Chondrocyte (in vitro differentiated cells): ENCODE measurements around the gene IKZF4. TPM values are rescaled to one million over a fixed set of nuclear protein-coding genes. Genes with fewer than 3 reads are reported as not detected.
A peak's percentile ranks its signal among the peaks of the same experiment; 100 is the strongest.
"Not testable (repeated sequence)": the region's sequence is repeated elsewhere in the genome, so short reads cannot be mapped to it uniquely, and the experiment has no call there.

Experiments
- DNase-seq: peaks from one replicate; pipeline ENCODE4 v3.0.0; 2021; ENCODE audit warnings: mixed read lengths, low spot score
- H3K27ac Mint-ChIP-seq: one replicate; pipeline ENCODE4 v1.8.0; 2021; ENCODE audit warnings: mild to moderate bottlenecking, moderate library complexity, mixed read lengths; ENCODE audit not compliant: unreplicated experiment
- H3K27me3 Mint-ChIP-seq: 2 replicates; pipeline ENCODE4 v1.8.0; 2021; ENCODE audit warnings: low read depth, mixed read lengths
- H3K36me3 Mint-ChIP-seq: 2 replicates; pipeline ENCODE4 v1.8.0; 2021; ENCODE audit warnings: low read depth, mixed read lengths
- H3K4me1 Mint-ChIP-seq: 2 replicates; pipeline ENCODE4 v1.8.0; 2021; ENCODE audit warnings: low read depth, mild to moderate bottlenecking, mixed read lengths
- H3K4me3 Mint-ChIP-seq: one replicate; pipeline ENCODE4 v1.8.0; 2021; ENCODE audit warnings: mild to moderate bottlenecking, moderate library complexity, mixed read lengths; ENCODE audit not compliant: unreplicated experiment
- H3K9me3 Mint-ChIP-seq: 2 replicates; pipeline ENCODE4 v1.8.0; 2021; ENCODE audit warnings: low read depth, mixed read lengths
- total RNA-seq: library from RNA; stranded (reverse); gene quantifications from 3 replicates; pipeline ENCODE4 v1.2.1, GENCODE V29; 2021
- TF ChIP-seq, protein P1 (sequence below): fragments of 200-600 bp; sonication (generic); IDR thresholded peaks from 2 replicates; pipeline ENCODE4 v1.5.0; 2021; ENCODE audit warnings: antibody characterized with exemption, mild to moderate bottlenecking, moderate library complexity

The IKZF4 gene
- total RNA-seq, 1 donor from 2014 or later, result 6.1 TPM

- H3K27ac Mint-ChIP-seq, result peak overlapping the region; percentile 97
- H3K9me3 Mint-ChIP-seq, result no peaks in the 10 kb centered on the region
- H3K4me3 Mint-ChIP-seq, result peak overlapping the region; percentile 92
These were observed 22.0 kb downstream of the IKZF4 start for GRCh38 chr12:56042843-56043242.

GRCh38 chr12:56046027-56046780 lies 25.4 kb downstream of the IKZF4 start:
- Mint-ChIP-seq H3K4me1 (peaks cover 29% of the 10 kb centered on the region), H3K27me3 (no peaks in the 10 kb centered on the region), H3K9me3 (no peaks in the 10 kb centered on the region), H3K27ac (peak overlapping the region; percentile 78), H3K36me3 (peaks cover 10% of the 10 kb centered on the region), H3K4me3 (no peak overlapping the region)
- no peak for DNase-seq
- TF ChIP-seq, protein P1, sequence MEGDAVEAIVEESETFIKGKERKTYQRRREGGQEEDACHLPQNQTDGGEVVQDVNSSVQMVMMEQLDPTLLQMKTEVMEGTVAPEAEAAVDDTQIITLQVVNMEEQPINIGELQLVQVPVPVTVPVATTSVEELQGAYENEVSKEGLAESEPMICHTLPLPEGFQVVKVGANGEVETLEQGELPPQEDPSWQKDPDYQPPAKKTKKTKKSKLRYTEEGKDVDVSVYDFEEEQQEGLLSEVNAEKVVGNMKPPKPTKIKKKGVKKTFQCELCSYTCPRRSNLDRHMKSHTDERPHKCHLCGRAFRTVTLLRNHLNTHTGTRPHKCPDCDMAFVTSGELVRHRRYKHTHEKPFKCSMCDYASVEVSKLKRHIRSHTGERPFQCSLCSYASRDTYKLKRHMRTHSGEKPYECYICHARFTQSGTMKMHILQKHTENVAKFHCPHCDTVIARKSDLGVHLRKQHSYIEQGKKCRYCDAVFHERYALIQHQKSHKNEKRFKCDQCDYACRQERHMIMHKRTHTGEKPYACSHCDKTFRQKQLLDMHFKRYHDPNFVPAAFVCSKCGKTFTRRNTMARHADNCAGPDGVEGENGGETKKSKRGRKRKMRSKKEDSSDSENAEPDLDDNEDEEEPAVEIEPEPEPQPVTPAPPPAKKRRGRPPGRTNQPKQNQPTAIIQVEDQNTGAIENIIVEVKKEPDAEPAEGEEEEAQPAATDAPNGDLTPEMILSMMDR, result no peak

More at GRCh38 chr12:56042843-56043242, 22.0 kb downstream of the IKZF4 start:
- Mint-ChIP-seq H3K4me1 (peaks cover 36% of the 10 kb centered on the region), H3K36me3 (peaks cover 10% of the 10 kb centered on the region), H3K27me3 (no peaks in the 10 kb centered on the region)
- TF ChIP-seq, protein P1, result no peak
- no peak for DNase-seq

DNA sequence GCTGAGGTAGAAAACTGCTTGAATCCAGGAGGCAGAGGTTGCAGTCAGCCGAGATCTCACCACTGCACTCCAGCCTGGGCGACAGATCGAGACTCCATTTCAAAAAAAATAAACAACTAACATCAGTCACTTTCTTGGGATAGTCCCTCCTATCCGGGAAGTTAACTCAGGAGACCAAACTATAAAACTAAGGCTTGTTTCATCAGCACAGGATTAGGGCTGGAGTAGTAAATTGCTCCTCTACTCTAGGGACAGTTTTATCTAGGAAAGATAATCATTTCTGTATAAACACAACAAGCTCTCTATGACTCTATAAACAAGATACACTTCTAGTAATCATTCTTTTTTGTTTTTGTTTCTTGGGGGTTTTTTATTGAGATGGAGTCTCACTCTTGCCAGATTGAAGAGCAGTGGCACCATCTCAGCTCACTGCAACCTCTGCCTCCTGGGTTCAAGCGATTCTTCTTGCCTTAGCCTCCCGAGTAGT lies 32.6 kb downstream of the IKZF4 start:
- no peak overlapping the region for H3K4me3 Mint-ChIP-seq
- peaks cover 11% of the 10 kb centered on the region for H3K4me1 Mint-ChIP-seq
- DNase-seq, result no peak
- H3K27ac Mint-ChIP-seq, result no peak overlapping the region
- H3K9me3 Mint-ChIP-seq, result no peaks in the 10 kb centered on the region
- TF ChIP-seq, protein P1, result no peak
- no peaks in the 10 kb centered on the region for H3K27me3 Mint-ChIP-seq
- no peaks in the 10 kb centered on the region for H3K36me3 Mint-ChIP-seq

DNA sequence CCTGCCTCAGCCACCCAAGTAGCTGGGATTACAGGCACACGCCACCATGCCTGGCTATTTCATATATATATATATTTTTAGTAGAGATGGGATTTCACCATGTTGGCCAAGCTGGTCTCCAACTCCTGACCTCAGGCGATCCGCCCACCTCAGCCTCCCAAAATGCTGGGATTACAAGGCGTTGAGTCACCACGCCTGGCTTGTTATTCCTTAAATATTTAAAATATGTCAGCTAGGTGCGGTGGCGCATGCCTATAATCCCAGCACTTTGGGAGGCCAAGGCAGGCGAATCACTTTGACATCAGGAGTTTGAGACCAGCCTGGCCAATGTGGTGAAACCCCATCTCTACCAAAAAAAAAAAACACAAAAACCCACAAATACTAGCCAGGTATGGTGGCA lies 39.1 kb downstream of the IKZF4 start:
- H3K27ac Mint-ChIP-seq, H3K9me3 Mint-ChIP-seq, H3K36me3 Mint-ChIP-seq, H3K4me3 Mint-ChIP-seq, DNase-seq, H3K27me3 Mint-ChIP-seq: not testable (repeated sequence)
- H3K4me1 Mint-ChIP-seq, result peaks cover 20% of the 10 kb centered on the region

DNA sequence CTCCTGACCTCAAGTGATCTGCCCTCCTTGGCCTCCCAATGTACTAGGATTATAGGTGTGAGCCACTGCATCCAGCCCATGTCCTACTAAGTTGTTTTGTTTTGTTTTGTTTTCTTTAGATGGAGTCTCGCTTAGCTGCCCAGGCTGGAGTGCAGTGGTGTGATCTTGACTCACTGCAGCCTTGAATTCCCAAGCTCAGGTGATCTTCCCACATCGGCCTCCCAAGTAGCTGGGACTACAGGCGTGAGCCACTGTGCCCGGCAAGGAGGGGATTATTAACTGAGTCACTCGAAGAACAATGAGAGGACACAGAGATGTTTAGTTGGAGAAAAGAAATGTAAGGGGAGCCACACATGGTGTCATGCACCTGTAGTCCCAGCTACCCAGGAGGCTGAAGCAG lies 41.1 kb downstream of the IKZF4 start:
- no peaks in the 10 kb centered on the region for H3K36me3 Mint-ChIP-seq
- peaks cover 16% of the 10 kb centered on the region for H3K4me1 Mint-ChIP-seq
- no peaks in the 10 kb centered on the region for H3K9me3 Mint-ChIP-seq
- peak overlapping the region; percentile 59 for H3K27ac Mint-ChIP-seq
- H3K4me3 Mint-ChIP-seq, result no peak overlapping the region
- DNase-seq, result no peak
- TF ChIP-seq, protein P1, result no peak
- H3K27me3 Mint-ChIP-seq, result no peaks in the 10 kb centered on the region

DNA sequence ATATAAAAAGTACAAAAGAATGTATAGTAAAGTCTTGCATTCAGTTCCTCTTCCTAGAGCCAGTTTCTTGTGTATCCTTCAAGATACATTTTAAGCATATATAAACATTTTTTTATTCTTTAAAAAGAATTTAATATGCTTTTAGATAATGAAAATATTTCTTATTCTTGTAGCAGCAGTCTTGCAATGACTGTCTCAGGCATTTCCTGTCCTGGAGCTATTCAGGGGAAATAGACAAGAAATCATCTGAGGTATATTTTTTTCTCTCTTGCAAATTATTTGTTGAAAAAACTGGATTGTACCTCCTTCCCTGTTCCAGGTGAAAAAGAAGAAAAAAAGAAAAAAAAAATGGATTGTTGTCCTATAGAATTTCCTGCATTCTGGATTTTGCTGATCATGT lies 42.2 kb downstream of the IKZF4 start:
- peaks cover 16% of the 10 kb centered on the region for H3K4me1 Mint-ChIP-seq
- TF ChIP-seq, protein P1, result no peak
- no peaks in the 10 kb centered on the region for H3K9me3 Mint-ChIP-seq
- H3K4me3 Mint-ChIP-seq, result no peak overlapping the region
- no peaks in the 10 kb centered on the region for H3K27me3 Mint-ChIP-seq
- no peaks in the 10 kb centered on the region for H3K36me3 Mint-ChIP-seq
- no peak for DNase-seq
- H3K27ac Mint-ChIP-seq, result peak overlapping the region; percentile 77
